BJ (cell line): ENCODE results near the gene RBM47. TPM values are rescaled to one million over a fixed set of nuclear protein-coding genes. Genes with fewer than 3 reads are reported as not detected.

Source experiments
- CTCF ChIA-PET: fragments of 350-600 bp; formaldehyde crosslinking; extraction: SDS; loops from one replicate; lab custom pipeline; 2021; ENCODE audit warnings: antibody characterized with exemption, inconsistent platforms; lab: Yijun Ruan, JAX
- POLR2A ChIA-PET: fragments of 300-600 bp; sonication (Branson Sonifier 250); formaldehyde crosslinking; extraction: SDS; loops from one replicate; lab custom pipeline; 2021; ENCODE audit warnings: antibody characterized with exemption; lab: Charles Lee
- DNase-seq: peaks from one replicate; pipeline ENCODE4 v3.0.0-alpha.2; 2011; ENCODE audit warnings: low read depth
- H3K27me3 ChIP-seq: 2 replicates; pipeline ENCODE4 v1.6.0; 2011; ENCODE audit warnings: low read length; ENCODE audit not compliant: control insufficient read depth, insufficient read depth
- H3K36me3 ChIP-seq: 2 replicates; pipeline ENCODE4 v1.5.1; 2011; ENCODE audit warnings: low read length; ENCODE audit not compliant: control insufficient read depth, insufficient read depth
- H3K4me3 ChIP-seq: 2 replicates; pipeline ENCODE4 v1.5.1; 2011; ENCODE audit warnings: low read depth, mild to moderate bottlenecking, control low read depth, low read length
- CTCF ChIP-seq: IDR thresholded peaks from 2 replicates; pipeline ENCODE4 v1.5.1; 2011; ENCODE audit warnings: low read depth, mild to moderate bottlenecking, control low read depth, inconsistent platforms, low read length, moderate library complexity; ENCODE audit not compliant: insufficient read depth
- polyA plus RNA-seq: library from polyadenylated mRNA; depleted of rRNA; stranded (reverse); fragments of >200 nt; gene quantifications from 2 replicates; pipeline ENCODE4 v1.2.3, GENCODE V29; 2011

Gene RBM47
- polyA plus RNA-seq, 1 experiment, result 0.52 TPM

- no peak for DNase-seq
- POLR2A ChIA-PET, result no interaction called here
- H3K27me3 ChIP-seq, result no peaks in the 10 kb centered on the region
- no peak for TF ChIP-seq CTCF
- no peak overlapping the region for H3K4me3 ChIP-seq
- no peaks in the 10 kb centered on the region for H3K36me3 ChIP-seq
- CTCF ChIA-PET, result no interaction called here
Measured at GRCh38 chr4:40516651-40517050, 113.0 kb downstream of the RBM47 start.

GRCh38 chr4:40515398-40516293, 114.0 kb downstream of the RBM47 start:
- no peak for TF ChIP-seq CTCF
- CTCF ChIA-PET, result interaction anchor here (0.6 to 1.2 kb wide), 3 partner anchors 10 to 1503 kb away, joined by 3 read pairs; partner anchors contain the start of gene CHRNA9
- H3K4me3 ChIP-seq, result no peak overlapping the region
- H3K27me3 ChIP-seq, result no peaks in the 10 kb centered on the region
- H3K36me3 ChIP-seq, result no peaks in the 10 kb centered on the region
- no peak for DNase-seq
- POLR2A ChIA-PET, result no interaction called here

- TF ChIP-seq CTCF, result no peak
- CTCF ChIA-PET, result no interaction called here
- Histone ChIP-seq H3K36me3 (no peaks in the 10 kb centered on the region), H3K27me3 (no peaks in the 10 kb centered on the region), H3K4me3 (no peak overlapping the region)
- POLR2A ChIA-PET, result no interaction called here
- no peak for DNase-seq
Measured at GRCh38 chr4:40515037-40515397, 114.6 kb downstream of the RBM47 start.

- no peak for TF ChIP-seq CTCF
Measured at GRCh38 chr4:40514497-40514951, 115.1 kb downstream of the RBM47 start.

GRCh38 chr4:40511036-40511614, 118.5 kb downstream of the RBM47 start:
- DNase-seq, result no peak
- POLR2A ChIA-PET, result no interaction called here
- Histone ChIP-seq H3K36me3 (no peaks in the 10 kb centered on the region), H3K4me3 (no peak overlapping the region), H3K27me3 (no peaks in the 10 kb centered on the region)
- CTCF ChIA-PET, result no interaction called here
- no peak for TF ChIP-seq CTCF

More at GRCh38 chr4:40514497-40514951, 115.1 kb downstream of the RBM47 start:
- no peak overlapping the region for H3K4me3 ChIP-seq
- DNase-seq, result no peak
- CTCF ChIA-PET, result interaction anchor here (0.8 kb wide), 1 partner anchor 13 kb away, joined by 3 read pairs; no protein-coding TSS in a partner anchor
- POLR2A ChIA-PET, result no interaction called here
- no peaks in the 10 kb centered on the region for H3K27me3 ChIP-seq
- no peaks in the 10 kb centered on the region for H3K36me3 ChIP-seq
